Omental fat pad (tissue), 4 donors: ENCODE results near the gene ATAD5. TPM values are rescaled to one million over a fixed set of nuclear protein-coding genes. Genes with fewer than 3 reads are reported as not detected.

Experiments
- ATAC-seq: fragments of 150-250 bp; one replicate; pipeline ENCODE4 v1.9.1; 2016; ENCODE audit warnings: mild to moderate bottlenecking, moderate library complexity; ENCODE audit not compliant: low FRiP score
- DNase-seq: peaks from one replicate; pipeline ENCODE4 v3.0.0-alpha.2; 2019; ENCODE audit warnings: low spot score
- total RNA-seq, 4 donors: library from RNA; depleted of rRNA; stranded (reverse); fragments of >200 nt; gene quantifications; one replicate each; pipeline ENCODE4 v1.1.0, GENCODE V29; 2016
- TF ChIP-seq, protein P1 (sequence below), 3 donors: fragments of 450-650 bp; IDR thresholded peaks; one replicate each; pipeline ENCODE4 v1.5.1; 2016 to 2017; ENCODE audit warnings: antibody characterized with exemption in 3 of 3, mild to moderate bottlenecking in 3 of 3, moderate library complexity in 2 of 3

ATAD5 gene
- total RNA-seq, 4 donors from 2014 or later = 0.74 to 2.5 (median 1.2) TPM

DNA sequence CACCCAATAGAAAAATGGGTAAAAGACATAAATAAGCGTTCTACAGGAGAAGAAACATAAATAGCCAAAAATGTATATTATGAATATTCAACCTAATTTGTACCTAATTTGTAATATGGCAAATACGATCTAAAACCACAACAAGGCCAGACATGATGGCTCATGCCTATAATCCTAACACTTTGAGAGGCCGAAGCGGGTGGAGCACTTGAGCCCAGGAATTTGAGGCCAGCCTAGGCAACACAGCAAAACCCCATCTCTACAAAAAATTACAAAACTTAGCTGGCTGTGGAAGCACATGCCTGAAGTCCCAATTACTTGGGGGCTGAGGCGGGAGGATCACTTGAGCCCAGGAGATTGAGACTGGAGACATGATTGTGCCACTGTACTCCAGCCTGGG is 37.4 kb upstream of the ATAD5 start:
- DNase-seq = no peak

DNA sequence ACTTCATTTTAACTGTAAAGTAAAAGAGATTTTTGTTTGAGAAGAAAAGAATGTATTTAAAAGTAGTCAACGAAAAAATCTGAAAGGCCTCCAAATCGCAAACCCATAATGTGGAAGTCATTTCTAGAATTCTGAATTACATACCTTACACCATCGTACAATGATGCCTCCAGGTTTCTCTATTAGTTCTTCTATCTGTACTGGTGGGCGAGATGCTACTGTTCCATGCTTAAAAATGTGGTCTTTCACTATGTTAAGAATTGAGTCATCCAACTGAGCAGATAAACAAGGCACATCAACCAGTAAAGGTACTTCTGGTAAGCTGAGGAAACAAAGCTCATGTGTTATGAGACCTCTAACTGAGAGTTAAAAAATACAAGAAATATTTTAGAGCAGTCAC is 35.8 kb upstream of the ATAD5 start:
- TF ChIP-seq, protein P1, sequence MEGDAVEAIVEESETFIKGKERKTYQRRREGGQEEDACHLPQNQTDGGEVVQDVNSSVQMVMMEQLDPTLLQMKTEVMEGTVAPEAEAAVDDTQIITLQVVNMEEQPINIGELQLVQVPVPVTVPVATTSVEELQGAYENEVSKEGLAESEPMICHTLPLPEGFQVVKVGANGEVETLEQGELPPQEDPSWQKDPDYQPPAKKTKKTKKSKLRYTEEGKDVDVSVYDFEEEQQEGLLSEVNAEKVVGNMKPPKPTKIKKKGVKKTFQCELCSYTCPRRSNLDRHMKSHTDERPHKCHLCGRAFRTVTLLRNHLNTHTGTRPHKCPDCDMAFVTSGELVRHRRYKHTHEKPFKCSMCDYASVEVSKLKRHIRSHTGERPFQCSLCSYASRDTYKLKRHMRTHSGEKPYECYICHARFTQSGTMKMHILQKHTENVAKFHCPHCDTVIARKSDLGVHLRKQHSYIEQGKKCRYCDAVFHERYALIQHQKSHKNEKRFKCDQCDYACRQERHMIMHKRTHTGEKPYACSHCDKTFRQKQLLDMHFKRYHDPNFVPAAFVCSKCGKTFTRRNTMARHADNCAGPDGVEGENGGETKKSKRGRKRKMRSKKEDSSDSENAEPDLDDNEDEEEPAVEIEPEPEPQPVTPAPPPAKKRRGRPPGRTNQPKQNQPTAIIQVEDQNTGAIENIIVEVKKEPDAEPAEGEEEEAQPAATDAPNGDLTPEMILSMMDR (IDR thresholded peaks at IDR 0.05) = no peak
- no peak for ATAC-seq
- DNase-seq = no peak

More for the DNA sequence above, 37.4 kb upstream of the ATAD5 start:
- TF ChIP-seq, protein P1 (IDR thresholded peaks at IDR 0.05) = no peak
- ATAC-seq = no peak

DNA sequence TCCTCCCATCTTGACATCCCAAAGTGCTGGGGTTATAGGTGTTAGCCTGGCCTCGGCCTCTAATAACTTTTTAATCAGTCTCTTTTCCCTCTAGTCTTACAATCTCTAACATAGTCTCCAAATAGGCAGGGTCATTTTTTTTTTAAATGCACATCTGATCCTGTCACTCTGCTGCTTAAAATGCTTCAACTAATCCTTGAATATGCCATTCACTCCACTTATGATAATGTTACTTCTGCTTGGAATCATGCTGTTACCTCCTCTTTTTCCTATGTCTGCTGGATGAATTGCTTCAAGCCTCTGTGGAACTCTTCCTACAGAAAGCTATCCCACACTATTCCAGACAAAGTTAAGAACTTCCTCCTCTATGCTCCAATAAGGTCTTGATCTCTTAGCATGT is 30.1 kb upstream of the ATAD5 start:
- TF ChIP-seq, protein P1 (IDR thresholded peaks at IDR 0.05) = no peak
- no peak for DNase-seq
- no peak for ATAC-seq

DNA sequence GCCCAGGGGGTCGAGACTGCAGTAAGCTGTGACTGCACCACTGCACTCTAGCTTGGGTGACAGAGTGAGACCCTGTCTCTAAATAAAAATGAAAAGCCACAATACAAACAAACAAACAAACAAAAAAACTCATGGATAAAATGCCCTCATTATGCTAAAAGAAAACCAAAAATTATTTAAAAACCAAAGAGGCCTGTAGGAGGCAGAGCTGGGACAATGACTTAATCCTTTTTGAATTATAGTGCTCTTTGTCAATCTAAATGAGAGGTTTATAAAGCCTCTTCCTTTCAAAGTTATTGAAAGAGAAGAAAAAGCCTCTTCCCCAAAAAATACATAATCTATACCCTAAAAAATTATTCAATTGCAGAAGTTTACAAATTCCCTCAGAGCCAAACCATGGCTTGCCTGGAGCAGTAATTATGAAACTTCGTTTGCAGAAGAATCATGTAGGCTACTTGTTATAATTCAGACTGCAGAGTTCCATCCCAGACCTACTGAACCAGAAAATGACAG is 25.8 kb upstream of the ATAD5 start:
- TF ChIP-seq, protein P1 (IDR thresholded peaks at IDR 0.05) = no peak
- ATAC-seq (no peak), DNase-seq (no peak)

DNA sequence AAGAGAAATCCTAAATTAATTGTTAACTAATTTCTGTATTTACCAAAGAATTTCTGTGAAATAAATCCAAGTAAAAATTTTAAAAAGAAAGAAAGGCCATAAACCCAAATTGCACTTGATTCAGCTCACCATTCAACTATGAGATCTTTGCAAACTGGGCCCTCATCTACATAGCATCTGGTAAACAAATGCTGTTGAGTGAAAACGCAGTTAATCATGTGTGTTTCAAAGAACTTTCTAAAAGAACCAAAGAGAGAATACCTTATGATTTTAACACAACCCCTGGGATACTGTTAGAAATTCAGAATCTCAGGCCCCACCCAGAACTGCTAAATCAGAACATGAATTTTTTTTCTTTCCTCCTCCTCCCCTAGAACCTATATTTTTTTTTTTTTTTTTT is 23.9 kb upstream of the ATAD5 start:
- DNase-seq (no peak), ATAC-seq (no peak)
- TF ChIP-seq, protein P1 (IDR thresholded peaks at IDR 0.05) = no peak

DNA sequence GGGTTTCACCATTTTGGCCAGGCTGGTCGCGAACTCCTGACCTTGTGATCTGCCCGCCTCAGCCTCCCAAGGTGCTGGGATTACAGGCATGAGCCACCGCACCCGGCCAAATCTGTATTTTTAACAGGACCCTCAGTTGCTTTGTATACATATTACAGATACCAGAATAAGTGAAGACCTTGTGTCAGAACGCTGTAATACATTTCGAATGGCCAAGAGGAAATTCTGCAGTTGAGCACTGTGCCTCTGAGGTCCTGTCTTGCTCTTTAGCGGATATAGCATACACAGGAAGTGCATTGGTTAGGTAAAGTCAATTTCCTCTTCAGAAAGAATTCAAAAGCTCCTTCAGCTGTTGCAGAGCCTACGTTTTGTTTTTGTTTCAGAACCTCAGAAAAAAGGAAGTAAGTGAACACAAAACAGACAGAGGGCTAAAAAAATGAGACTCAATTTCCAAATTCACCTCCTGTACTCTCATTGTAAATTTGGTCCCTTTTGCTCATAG is 22.9 kb upstream of the ATAD5 start:
- DNase-seq = no peak
- no peak for ATAC-seq
- TF ChIP-seq, protein P1 (IDR thresholded peaks at IDR 0.05) = no peak

DNA sequence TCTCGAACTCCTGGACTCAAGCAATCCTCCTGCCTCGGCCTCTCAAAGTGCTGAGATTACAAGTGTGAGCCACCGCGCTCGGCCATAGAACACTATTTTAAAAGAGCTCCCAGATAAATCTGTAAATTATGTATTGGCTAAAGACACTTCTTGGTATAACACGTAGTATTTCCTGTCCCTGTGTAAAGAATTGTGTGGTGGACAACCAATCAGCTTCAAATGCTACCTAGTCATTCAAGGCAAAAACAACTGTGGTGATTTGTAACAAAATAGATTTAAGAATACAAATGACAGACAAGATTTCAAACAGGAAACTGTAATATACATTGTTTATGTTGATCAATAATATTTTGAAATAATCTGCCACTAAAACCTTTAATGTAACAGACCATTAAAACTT is 21.9 kb upstream of the ATAD5 start:
- DNase-seq (no peak), ATAC-seq (no peak)
- TF ChIP-seq, protein P1 (IDR thresholded peaks at IDR 0.05) = no peak
